K562 (cell line): Measurements from ENCODE around the gene CAMK1D. TPM values are rescaled to one million over a fixed set of nuclear protein-coding genes. Genes with fewer than 3 reads are reported as not detected.

Experiments used
- ATAC-seq: fragments of 200-7000 bp; cut with Tn5 transposase; 3 replicates; pipeline ENCODE4 v1.9.1; 2020; ENCODE audit warnings: moderate library complexity
- BruUV-seq: library from RNA; stranded (reverse); fragments of 400-500 nt; replicated peaks from 2 replicates; lab custom pipeline; 2021; lab: Mats Ljungman, UMichigan
- CTCF ChIA-PET: fragments of 300-600 bp; formaldehyde crosslinking; extraction: SDS; loops from one replicate; lab custom pipeline; 2021; ENCODE audit warnings: low intra/inter-chr PET ratio; lab: Yijun Ruan, JAX
- POLR2A ChIA-PET: fragments of 300-600, 350-650 bp; sonication (Branson Sonifier 250); formaldehyde crosslinking; extraction: SDS; loops from one replicate; lab custom pipeline; 2021; ENCODE audit warnings: antibody characterized with exemption, inconsistent platforms; lab: Yijun Ruan, JAX
- DNase-seq, 4 experiments: peaks; one replicate each; pipeline versions ENCODE4 v3.0.0 to v3.0.0-alpha.2; 2011 to 2018; ENCODE audit warnings: low spot score in 3 of 4, mixed read lengths in 3 of 4; ENCODE audit errors: extremely low read depth in 1 of 4
- FAIRE-seq: peaks from 2 replicates; lab custom pipeline; 2011; peaks lifted over from hg19 to GRCh38; lab: Jason Lieb, UNC
- H2AFZ ChIP-seq: 2 replicates; pipeline ENCODE4 v1.6.0; 2011; ENCODE audit warnings: low read depth, low read length, control low read depth, inconsistent platforms
- H3K27ac ChIP-seq: fragments of 200-600 bp; 3 replicates; pipeline ENCODE4 v1.8.0; 2011; ENCODE audit warnings: low read depth, mild to moderate bottlenecking, control low read depth, inconsistent platforms, low read length, moderate library complexity, mixed read lengths; ENCODE audit errors: extremely low read depth
- H3K27me3 ChIP-seq, 2 experiments: fragments of 300-600 bp in 1 of 2; 2 replicates in 1 of 2; 3 replicates in 1 of 2; pipeline versions ENCODE4 v1.6.0 to v1.8.0; 2011; ENCODE audit warnings: inconsistent platforms in 2 of 2, low read length in 2 of 2, mild to moderate bottlenecking in 1 of 2, mixed read lengths in 1 of 2, moderate library complexity in 1 of 2; ENCODE audit not compliant: control insufficient read depth in 2 of 2, insufficient read depth in 2 of 2
- H3K36me3 ChIP-seq: fragments of 300-600 bp; 3 replicates; pipeline ENCODE4 v1.8.0; 2011; ENCODE audit warnings: mild to moderate bottlenecking, low read length, inconsistent platforms; ENCODE audit not compliant: control insufficient read depth, insufficient read depth
- H3K4me1 ChIP-seq, 2 experiments: fragments of 200-600 bp in 1 of 2; replicated peaks in 1 of 2; 2 replicates in 1 of 2; 3 replicates in 1 of 2; pipeline versions ENCODE4 v1.5.1 to v1.8.0; 2011; ENCODE audit warnings: inconsistent platforms in 2 of 2, low read length in 2 of 2, mild to moderate bottlenecking in 1 of 2, mixed read lengths in 1 of 2, moderate library complexity in 1 of 2; ENCODE audit not compliant: control insufficient read depth in 2 of 2, insufficient read depth in 2 of 2
- H3K4me2 ChIP-seq: 2 replicates; pipeline ENCODE4 v1.6.1; 2011; ENCODE audit warnings: low read length, control low read depth, inconsistent platforms, mixed read lengths; ENCODE audit not compliant: insufficient read depth
- H3K4me3 ChIP-seq: fragments of 200-600 bp; sonication (generic), shearing (Covaris generic); 2 replicates; pipeline ENCODE4 v1.5.1; 2016; ENCODE audit warnings: control low read depth, inconsistent platforms
- H3K79me2 ChIP-seq: fragments of 200-600 bp; 3 replicates; pipeline ENCODE4 v1.8.0; 2011; ENCODE audit warnings: low read length, inconsistent platforms; ENCODE audit not compliant: control insufficient read depth, insufficient read depth
- H3K9ac ChIP-seq, 2 experiments: 2 replicates each; pipeline versions ENCODE4 v1.6.0 to v1.6.1; 2011; ENCODE audit warnings: low read depth in 2 of 2, low read length in 2 of 2, control low read depth in 1 of 2, inconsistent platforms in 1 of 2, mild to moderate bottlenecking in 1 of 2, mixed read lengths in 1 of 2; ENCODE audit not compliant: insufficient read depth in 1 of 2
- H3K9me1 ChIP-seq: one replicate; pipeline ENCODE4 v1.6.0; 2011; ENCODE audit warnings: inconsistent platforms, mild to moderate bottlenecking, low read length, moderate library complexity; ENCODE audit not compliant: control insufficient read depth, insufficient read depth
- H3K9me3 ChIP-seq: replicated peaks from 2 replicates; pipeline ENCODE4 v1.5.1; 2011; ENCODE audit warnings: low read depth, low read length, inconsistent platforms; ENCODE audit not compliant: control insufficient read depth, insufficient read depth
- H4K20me1 ChIP-seq: replicated peaks from 2 replicates; pipeline ENCODE4 v1.6.1; 2011; ENCODE audit warnings: low read length, inconsistent platforms, mixed read lengths; ENCODE audit not compliant: control insufficient read depth, insufficient read depth
- ADNP ChIP-seq: fragments of 200-800 bp; sonication (Bioruptor generic); IDR thresholded peaks from 2 replicates; pipeline ENCODE4 v1.6.1; 2016; ENCODE audit warnings: missing genetic modification characterization, missing compliant biosample characterization
- CHCHD3 ChIP-seq: fragments of 250-450 bp; sonication (Bioruptor Pico); IDR thresholded peaks from 2 replicates; pipeline ENCODE4 v2.1.2; 2022; ENCODE audit warnings: mild to moderate bottlenecking
- CHD2 ChIP-seq: IDR thresholded peaks from 2 replicates; pipeline ENCODE4 v1.6.1; 2011; ENCODE audit warnings: low read depth, low read length
- ETS1 ChIP-seq: conservative IDR thresholded peaks from 2 replicates; pipeline ENCODE4 v1.6.1; 2011; ENCODE audit warnings: low read depth, mild to moderate bottlenecking, low read length; ENCODE audit not compliant: control insufficient read depth
- JUND ChIP-seq, 2 experiments: IDR thresholded peaks; 2 replicates in 1 of 2; 3 replicates in 1 of 2; pipeline ENCODE4 v1.6.1; 2011; ENCODE audit warnings: borderline replicate concordance in 2 of 2, low read depth in 2 of 2, low read length in 2 of 2, improper control_type of control experiment in 1 of 2, missing biosample characterization in 1 of 2, missing genetic modification characterization in 1 of 2, missing genetic modification reagents in 1 of 2
- KDM4B ChIP-seq, 2 experiments: fragments of 450-650 bp in 1 of 2; sonication (generic) in 1 of 2; IDR thresholded peaks; 2 replicates each; pipeline ENCODE4 v1.6.1; 2016 to 2017; ENCODE audit warnings: borderline replicate concordance in 2 of 2, antibody characterized with exemption in 1 of 2, low read depth in 1 of 2, mild to moderate bottlenecking in 1 of 2
- MLLT1 ChIP-seq, 2 experiments: fragments of 450-650 bp; IDR thresholded peaks; 2 replicates each; pipeline ENCODE4 v1.6.1; 2016
- RB1 ChIP-seq: fragments of 450-650 bp; IDR thresholded peaks from 2 replicates; pipeline ENCODE4 v1.6.1; 2017; ENCODE audit warnings: low read depth, mild to moderate bottlenecking
- RBM25 ChIP-seq: fragments of 200-400 bp; formaldehyde crosslinking; IDR thresholded peaks from 2 replicates; pipeline ENCODE4 v1.6.1; 2018; ENCODE audit warnings: low read length, low read depth, moderate library complexity; ENCODE audit not compliant: severe bottlenecking
- SAP30 ChIP-seq: fragments of 200-600 bp; sonication (generic); IDR thresholded peaks from 2 replicates; pipeline ENCODE4 v1.6.1; 2012; ENCODE audit warnings: borderline replicate concordance, low read depth, mild to moderate bottlenecking, moderate library complexity, low read length, control low read depth, inconsistent platforms; ENCODE audit not compliant: insufficient read depth, poor library complexity, severe bottlenecking
- WHSC1 ChIP-seq: IDR thresholded peaks from one replicate; pipeline ENCODE4 v1.6.1; 2012; ENCODE audit warnings: low read length, control low read depth, inconsistent platforms
- ZFP30 ChIP-seq: fragments of 250-450 bp; sonication (Bioruptor Pico); IDR thresholded peaks from 2 replicates; pipeline ENCODE4 v1.8.0; 2022; ENCODE audit warnings: moderate library complexity, mild to moderate bottlenecking, inconsistent platforms, borderline replicate concordance
- ZNF175 ChIP-seq: fragments of 200-800 bp; sonication (Bioruptor generic); IDR thresholded peaks from 2 replicates; pipeline ENCODE4 v1.6.1; 2016; ENCODE audit warnings: low read depth, mild to moderate bottlenecking, missing genetic modification characterization, missing compliant biosample characterization
- WGBS: fragments of 100-300 bp; shearing (Covaris generic); methylation state at CpG from one replicate; pipeline ENCODE4 v1.1.6; 2016; ENCODE audit warnings: low coverage, mixed read lengths; ENCODE audit not compliant: insufficient coverage; ENCODE audit errors: missing lambda C conversion rate; 5-methylcytosine and 5-hydroxymethylcytosine counted together
- in situ Hi-C: fragments of 300-500 bp; cut with MboI; formaldehyde crosslinking; loops from 4 replicates; pipeline ENCODE4 v1.15.0; 2018; ENCODE audit warnings: inconsistent platforms, mixed read lengths
- intact Hi-C: fragments of 100-400 bp; cut with micrococcal nuclease; formaldehyde crosslinking; loops from 2 replicates; pipeline ENCODE4 v1.14.2; 2022
- polyA plus RNA-seq, 8 experiments: library from polyadenylated mRNA; depleted of rRNA in 4 of 8; stranded (reverse) in 5 of 8; unstranded in 3 of 8; fragments of >200 nt; fragmentation: Nextera tagmentation in 2 of 8; fragmentation: Illumina TruSeq in 1 of 8; extraction: Ambion mirVana in 2 of 8; extraction: Trizol in 1 of 8; gene quantifications; 2 replicates each; pipeline versions ENCODE4 v1.2.1 to v1.2.3, GENCODE V29; 2011 to 2014; ENCODE audit warnings: inconsistent platforms in 1 of 8, missing spikeins in 1 of 8
- total RNA-seq, 7 experiments: library from RNA; depleted of rRNA in 6 of 7; stranded (reverse); fragments of >200 nt in 6 of 7; fragmentation: Illumina TruSeq in 2 of 7; extraction: Trizol in 2 of 7; gene quantifications; 2 replicates each; pipeline versions ENCODE4 v1.2.1 to v1.2.3, GENCODE V29; 2011 to 2021; ENCODE audit warnings: low replicate concordance in 1 of 7

CAMK1D gene
- total and polyA plus RNA-seq, 9 of the 15 experiments (the other 6 are each of a cell fraction or from before 2014, with no cell fraction given): 0.12 to 0.24 (median 0.20) TPM; not detected in 5

GRCh38 chr10:12351447-12351846 is 2.1 kb downstream of the CAMK1D start (continued):
- TF ChIP-seq MLLT1 (IDR thresholded peaks at IDR 0.05) (no peak), ETS1 (no peak)

- intact Hi-C loops (loop anchor here (10.0 kb wide), 1 partner anchor 87 kb away; no protein-coding TSS in a partner anchor), in situ Hi-C loops (no loop called here)
- CTCF ChIA-PET: no interaction called here
- H3K4me2 ChIP-seq: no peak overlapping the region
- H3K79me2 ChIP-seq: no peaks in the 10 kb centered on the region
- FAIRE-seq (no peak), DNase-seq (no peak), ATAC-seq (no peak)
- H3K9me1 ChIP-seq: no peaks in the 10 kb centered on the region
- 0% methylated on average over 2 of the region's 2 CpGs for WGBS
- no peak overlapping the region for H3K4me3 ChIP-seq
- no peaks in the 10 kb centered on the region for H3K9me3 ChIP-seq
- BruUV-seq: no TSS peak
- H3K27ac ChIP-seq: no peak overlapping the region
- 0 out of 2 replicates have a peak, but pooled peaks cover 6% of the 10 kb centered on the region for H4K20me1 ChIP-seq
- POLR2A ChIA-PET: no interaction called here
- H3K27me3 ChIP-seq: peaks cover 39 to 66% of the 10 kb centered on the region in 2 experiments
- H2AFZ ChIP-seq: no peak overlapping the region
- H3K36me3 ChIP-seq: no peaks in the 10 kb centered on the region
- H3K9ac ChIP-seq: no peak overlapping the region
- peaks cover 0 to 23% of the 10 kb centered on the region in 2 experiments; a peak in 2 of 5 replicates for H3K4me1 ChIP-seq
- TF ChIP-seq ADNP (tag) (0 out of 2 replicates have a peak, but pooled peaks have one; percentile 24), WHSC1 (no peak), CHCHD3 (CRISPR knock-in tag) (no peak), ZFP30 (CRISPR knock-in tag) (no peak), SAP30 (no peak), RBM25 (peak; percentile 72), KDM4B (IDR thresholded peaks at IDR 0.05; ENCODE audit: borderline replicate concordance in 2 of 2, low read depth in 1 of 2) (no peak), RB1 (no peak), ZNF175 (CRISPR knock-in tag) (no peak), CHD2 (no peak), JUND (IDR thresholded peaks at IDR 0.05; ENCODE audit: borderline replicate concordance, low read depth, low read length) (no peak), JUND (tag; IDR thresholded peaks at IDR 0.05; ENCODE audit: borderline replicate concordance, low read depth, low read length) (no peak)
Measured at GRCh38 chr10:12351889-12352288, 2.5 kb downstream of the CAMK1D start.
